ENCODE measurements around the gene TRDMT1.
"Not testable (repeated sequence)": the region's sequence is repeated elsewhere in the genome, so short reads cannot be mapped to it uniquely, and the experiment has no call there.

Gene TRDMT1

DNA sequence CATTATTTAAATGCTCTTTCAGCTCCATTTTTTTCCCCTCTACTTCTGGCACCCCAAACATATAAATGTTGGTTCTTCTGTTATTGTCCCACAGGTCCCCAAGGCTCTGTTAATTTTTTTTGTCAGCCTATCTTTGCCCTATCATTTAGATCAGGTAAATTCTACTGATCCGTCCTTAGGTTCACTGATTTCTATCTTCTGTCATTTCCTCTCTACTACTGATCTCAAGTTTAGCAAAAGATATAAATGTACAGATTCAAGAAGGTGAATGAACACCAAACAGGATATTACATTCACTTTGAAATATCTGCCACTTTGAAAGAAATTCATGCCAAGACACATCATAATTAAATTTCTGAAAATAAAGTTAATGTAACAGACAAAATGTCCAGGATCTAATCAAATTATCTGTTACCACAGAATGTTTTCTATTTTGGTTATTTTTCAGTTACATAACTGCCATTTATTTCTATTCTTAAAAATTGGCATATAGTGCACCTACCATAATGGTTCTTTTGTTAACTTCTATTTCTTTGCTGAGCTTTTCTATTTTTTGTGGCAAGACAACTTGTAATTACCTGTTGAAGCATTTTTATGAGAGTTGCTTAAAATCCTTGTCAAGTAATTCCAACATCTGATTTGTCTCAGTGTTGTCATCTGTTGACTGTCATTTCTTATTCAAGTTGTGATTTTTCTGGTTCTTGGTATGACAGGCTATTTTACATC lies 59.8 kb downstream of the TRDMT1 start:
- DNase-seq, result no peak
- intact Hi-C loops (cut with DNase I), result no loop called here

GRCh38 chr10:17140386-17140761 lies 61.1 kb downstream of the TRDMT1 start:
- intact Hi-C loops (cut with DNase I), result no loop called here
- DNase-seq, result no peak

- intact Hi-C loops (cut with DNase I), result no loop called here
These were observed 62.9 kb downstream of the TRDMT1 start for GRCh38 chr10:17138460-17139042.

GRCh38 chr10:17134737-17135260 lies 66.7 kb downstream of the TRDMT1 start:
- no peak for DNase-seq
- intact Hi-C loops (cut with DNase I), result no loop called here

More at GRCh38 chr10:17138460-17139042, 62.9 kb downstream of the TRDMT1 start:
- no peak for DNase-seq

DNA sequence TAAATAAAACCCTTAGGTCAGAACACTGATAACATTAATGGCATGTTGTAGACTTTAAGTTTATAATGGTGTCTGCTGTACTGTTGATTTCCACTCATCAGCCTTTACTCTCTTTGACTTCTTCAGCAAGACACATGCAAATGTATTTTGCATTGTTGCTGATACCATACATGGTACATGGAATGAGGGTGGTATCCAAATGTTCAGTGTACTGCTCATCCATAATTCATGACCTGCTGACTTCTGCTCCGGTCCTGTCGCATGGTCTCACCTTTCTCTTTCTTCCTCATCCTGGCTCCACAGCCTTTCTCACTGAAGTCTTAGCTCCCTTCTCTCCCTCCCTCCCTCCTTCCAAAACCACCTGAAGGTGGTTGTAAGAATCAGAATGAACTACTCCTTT lies 67.2 kb downstream of the TRDMT1 start:
- DNase-seq, result no peak
- intact Hi-C loops (cut with DNase I), result no loop called here

- no peak for DNase-seq
- intact Hi-C loops (cut with DNase I), result no loop called here
These were observed 71.7 kb downstream of the TRDMT1 start, which contains the start of gene CUBN for GRCh38 chr10:17129741-17130140. TSS of gene CUBN (minus strand) at chr10:17129811. CDS start at chr10:17129765, 46 bp downstream.

DNA sequence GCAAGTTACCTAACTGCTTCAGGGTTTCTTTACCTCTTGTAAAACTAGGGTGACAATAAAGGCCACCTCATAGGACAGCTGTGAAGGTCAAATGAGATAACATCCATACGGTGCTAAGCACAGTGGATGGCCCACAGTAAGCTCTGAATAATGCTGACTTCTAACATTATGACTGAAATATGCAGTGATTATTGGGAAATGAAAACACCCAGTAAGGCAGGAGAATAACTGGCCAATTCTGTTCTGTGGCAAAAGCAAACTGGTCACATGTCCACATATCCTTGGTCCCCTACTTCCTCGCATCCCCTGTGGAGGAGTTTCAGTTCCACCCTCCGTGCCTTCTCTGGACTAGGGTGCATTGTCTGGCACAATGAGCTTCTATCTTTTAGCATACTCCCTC lies 73.2 kb downstream of the TRDMT1 start:
- no peak for DNase-seq
- intact Hi-C loops (cut with DNase I), result no loop called here

DNA sequence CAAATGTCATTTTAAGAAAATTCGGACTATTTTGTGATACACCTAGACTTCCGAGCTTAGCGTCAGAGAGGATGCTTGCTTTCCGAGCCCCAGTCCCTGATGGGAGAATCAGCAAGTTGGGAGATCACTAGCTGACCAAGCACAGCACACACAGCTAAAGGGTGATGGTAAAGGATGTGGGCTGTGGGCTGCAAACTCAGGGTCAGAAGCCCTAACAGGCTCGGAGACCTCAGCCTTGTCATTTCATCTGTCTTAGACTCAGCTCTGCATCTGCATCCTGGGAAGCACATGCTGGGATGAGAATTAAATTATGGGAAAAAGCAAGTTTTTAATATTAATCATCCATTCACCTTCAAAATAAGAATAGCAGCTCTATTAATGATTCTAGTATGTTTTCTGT lies 75.1 kb downstream of the TRDMT1 start:
- intact Hi-C loops (cut with DNase I), result no loop called here
- DNase-seq, result no peak

GRCh38 chr10:17125206-17125893 lies 76.1 kb downstream of the TRDMT1 start:
- intact Hi-C loops (cut with DNase I), result no loop called here
- no peak for DNase-seq

- intact Hi-C loops (cut with DNase I), result no loop called here
- no peak for DNase-seq
These were observed 77.5 kb downstream of the TRDMT1 start for GRCh38 chr10:17123961-17124360.

- intact Hi-C loops (cut with DNase I), result no loop called here
- no peak for DNase-seq
These were observed 78.5 kb downstream of the TRDMT1 start for GRCh38 chr10:17122726-17123661.

DNA sequence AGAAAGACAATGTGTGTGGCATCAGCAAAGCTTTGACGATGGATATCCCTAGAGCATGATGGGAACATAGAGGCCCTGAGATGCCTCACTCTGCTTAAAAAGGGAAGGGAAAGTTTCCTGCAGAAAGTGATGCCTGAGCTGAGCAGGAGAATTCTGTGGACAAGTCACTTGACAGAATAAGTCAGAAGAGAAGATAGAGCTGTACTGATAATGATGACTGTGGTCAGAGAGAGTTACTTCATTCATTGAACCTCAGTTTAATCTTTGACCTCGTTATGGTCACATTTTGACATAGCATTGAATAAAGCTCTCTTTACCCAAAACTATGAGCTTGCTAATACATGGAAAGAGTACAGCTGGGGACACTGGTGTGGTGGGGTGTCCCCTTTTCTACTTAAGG lies 79.4 kb downstream of the TRDMT1 start:
- intact Hi-C loops (cut with DNase I), result no loop called here

GRCh38 chr10:17120694-17121093 lies 80.8 kb downstream of the TRDMT1 start:
- no peak for DNase-seq

More for the DNA sequence above, 79.4 kb downstream of the TRDMT1 start:
- no peak for DNase-seq

GRCh38 chr10:17119845-17120244 lies 81.6 kb downstream of the TRDMT1 start:
- no peak for DNase-seq
- intact Hi-C loops (cut with DNase I), result no loop called here

More at GRCh38 chr10:17120694-17121093, 80.8 kb downstream of the TRDMT1 start:
- intact Hi-C loops (cut with DNase I), result no loop called here

DNA sequence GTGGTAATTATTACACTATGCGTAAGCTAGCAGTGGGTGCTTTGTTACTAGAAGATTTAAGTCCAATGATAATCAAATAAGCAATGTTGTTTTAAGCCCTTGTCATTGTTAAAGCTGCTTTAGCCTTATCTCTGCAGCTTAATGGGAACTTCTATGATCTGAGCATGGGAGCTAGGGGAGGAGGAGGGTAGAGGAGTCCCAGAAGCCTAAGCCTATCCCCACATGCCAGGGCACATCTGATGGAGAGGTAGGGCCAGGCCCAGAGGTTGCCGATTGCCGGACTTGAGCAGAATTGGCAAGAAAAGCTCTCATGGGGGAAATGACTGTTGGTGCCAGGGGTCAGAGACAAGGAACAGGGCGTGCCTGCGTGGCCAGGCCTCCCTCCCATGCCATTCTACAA lies 85.3 kb downstream of the TRDMT1 start:
- intact Hi-C loops (cut with DNase I), result no loop called here
- DNase-seq, result no peak

GRCh38 chr10:17115683-17116082 lies 85.8 kb downstream of the TRDMT1 start:
- DNase-seq, result no peak

GRCh38 chr10:17114878-17115444 lies 86.5 kb downstream of the TRDMT1 start:
- intact Hi-C loops (cut with DNase I); DNase-seq: not testable (repeated sequence)

More at GRCh38 chr10:17115683-17116082, 85.8 kb downstream of the TRDMT1 start:
- intact Hi-C loops (cut with DNase I), result no loop called here

GRCh38 chr10:17113889-17114540 lies 87.5 kb downstream of the TRDMT1 start:
- intact Hi-C loops (cut with DNase I), result no loop called here
- DNase-seq, result peak in 8 of 10 donors; percentile 14 to 86 (median 36)

- intact Hi-C loops (cut with DNase I), result no loop called here
- DNase-seq, result no peak
These were observed 88.1 kb downstream of the TRDMT1 start for GRCh38 chr10:17113346-17113745.
